ENCODE data around the gene CDC45. TPM values are rescaled to one million over a fixed set of nuclear protein-coding genes. Genes with fewer than 3 reads are reported as not detected.

CDC45 gene
- total RNA-seq, 2 experiments from 2014 or later: 94.8 to 104 TPM

DNA sequence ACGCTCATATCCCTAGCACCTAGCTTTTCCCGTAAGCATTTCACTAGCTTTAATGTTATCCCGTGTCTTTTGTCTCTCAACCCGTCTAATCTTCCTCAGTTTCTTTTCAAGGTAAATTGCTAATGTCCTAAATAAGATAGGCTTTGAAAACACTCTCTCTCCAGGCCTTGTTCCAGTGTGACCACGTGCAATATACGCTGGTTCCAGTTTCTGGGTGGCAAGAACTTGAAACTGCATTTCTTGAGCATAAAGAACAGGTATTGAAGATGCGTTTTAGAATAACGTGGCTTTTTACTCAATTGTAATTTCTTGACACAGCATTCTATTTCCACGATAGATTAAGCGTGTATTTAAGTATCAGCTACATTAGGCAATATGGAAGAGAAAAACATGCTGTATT lies 1.1 kb downstream of the CDC45 start:
- peaks cover 28% of the 10 kb centered on the region for H3K36me3 Mint-ChIP-seq
- CTCF ChIA-PET: interaction anchor here (1.5 kb wide), 1 partner anchor 337 kb away, joined by 6 read pairs; the partner anchor contains the start of gene ESS2
- DNase-seq: no peak
- H3K27ac Mint-ChIP-seq: peak overlapping the region; percentile 98
- H3K4me3 Mint-ChIP-seq: peak overlapping the region; percentile 99
- peaks cover 41% of the 10 kb centered on the region for H3K4me1 Mint-ChIP-seq
- H3K9me3 Mint-ChIP-seq (ENCODE audit: low read depth): no peaks in the 10 kb centered on the region
- no peak for ATAC-seq
- H3K27me3 Mint-ChIP-seq: no peaks in the 10 kb centered on the region

DNA sequence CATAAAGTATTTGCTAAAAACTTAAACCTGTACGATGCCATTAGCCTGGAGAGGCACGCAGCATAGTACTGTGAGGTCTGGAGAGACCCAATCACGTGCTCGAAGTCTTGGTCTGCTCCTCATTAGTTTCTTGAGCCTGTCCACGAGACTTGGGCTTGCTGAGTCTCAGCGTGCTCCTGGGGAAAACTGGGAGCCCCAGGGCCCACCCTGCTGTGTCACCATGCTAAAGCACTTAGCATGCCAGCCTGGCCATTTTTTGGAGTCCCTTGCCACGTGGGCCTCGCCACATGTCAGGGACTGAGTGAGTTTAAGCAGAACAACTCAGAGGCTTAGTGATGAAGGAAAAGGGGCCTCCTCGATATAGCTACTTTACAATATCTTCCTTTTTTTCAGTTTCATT lies 2.6 kb downstream of the CDC45 start:
- no peaks in the 10 kb centered on the region for H3K27me3 Mint-ChIP-seq
- DNase-seq (no peak), ATAC-seq (no peak)
- no peak overlapping the region for H3K4me3 Mint-ChIP-seq
- H3K36me3 Mint-ChIP-seq: peaks cover 33% of the 10 kb centered on the region
- peaks cover 30% of the 10 kb centered on the region for H3K4me1 Mint-ChIP-seq
- CTCF ChIA-PET: no interaction called here
- H3K27ac Mint-ChIP-seq: no peak overlapping the region
- no peaks in the 10 kb centered on the region for H3K9me3 Mint-ChIP-seq (ENCODE audit: low read depth)

DNA sequence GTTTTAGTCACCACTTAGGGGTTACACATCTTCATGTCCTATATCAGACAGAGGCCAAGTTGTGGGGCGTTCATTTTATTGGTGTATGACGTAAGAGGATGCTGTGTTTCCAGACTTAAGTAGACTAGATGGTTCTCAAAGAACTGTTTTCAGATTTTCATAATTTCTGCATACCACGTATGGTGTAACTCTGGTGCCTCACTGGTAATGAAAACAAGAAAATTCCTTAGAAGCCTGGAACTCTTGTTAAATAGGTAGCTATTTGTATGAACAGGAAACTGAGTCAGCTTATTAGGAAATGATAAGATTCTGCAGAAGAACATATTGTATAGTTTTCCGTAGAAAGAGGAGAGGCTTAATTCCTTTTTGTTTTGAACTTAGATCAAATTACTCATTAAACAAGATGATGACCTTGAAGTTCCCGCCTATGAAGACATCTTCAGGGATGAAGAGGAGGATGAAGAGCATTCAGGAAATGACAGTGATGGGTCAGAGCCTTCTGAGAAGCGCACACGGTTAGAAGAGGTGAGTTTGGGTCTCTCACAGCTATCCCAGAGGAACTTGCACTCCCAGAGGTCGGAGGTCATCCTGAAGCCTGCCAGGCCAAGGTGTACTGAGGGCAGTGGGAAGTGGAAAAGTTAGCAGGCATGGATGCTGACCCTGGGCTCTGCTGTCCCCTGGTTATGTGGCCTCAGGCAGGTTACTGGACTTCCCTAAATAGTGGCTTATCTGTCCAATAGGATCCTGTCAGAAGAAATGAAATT lies 3.9 kb downstream of the CDC45 start:
- Mint-ChIP-seq H3K4me3 (no peak overlapping the region), H3K36me3 (peaks cover 43% of the 10 kb centered on the region)
- no peak for DNase-seq

GRCh38 chr22:19488285-19488684 lies 8.6 kb downstream of the CDC45 start:
- Mint-ChIP-seq H3K4me3 (no peak overlapping the region), H3K36me3 (peaks cover 56% of the 10 kb centered on the region), H3K27ac (no peak overlapping the region), H3K4me1 (peaks cover 27% of the 10 kb centered on the region), H3K9me3 (ENCODE audit: low read depth) (no peaks in the 10 kb centered on the region), H3K27me3 (no peaks in the 10 kb centered on the region)
- CTCF ChIA-PET: no interaction called here
- ATAC-seq (no peak), DNase-seq (no peak)

More for the DNA sequence above, 3.9 kb downstream of the CDC45 start:
- Mint-ChIP-seq H3K27ac (no peak overlapping the region), H3K4me1 (peaks cover 24% of the 10 kb centered on the region), H3K27me3 (no peaks in the 10 kb centered on the region), H3K9me3 (ENCODE audit: low read depth) (no peaks in the 10 kb centered on the region)
- CTCF ChIA-PET: no interaction called here
- no peak for ATAC-seq

- CTCF ChIA-PET: interaction anchor here (1.7 kb wide), 1 partner anchor 141 kb away, joined by 6 read pairs; no protein-coding TSS in a partner anchor
- Mint-ChIP-seq H3K9me3 (ENCODE audit: low read depth) (no peaks in the 10 kb centered on the region), H3K36me3 (peaks cover 55% of the 10 kb centered on the region), H3K4me3 (no peak overlapping the region), H3K27ac (no peak overlapping the region), H3K27me3 (no peaks in the 10 kb centered on the region), H3K4me1 (peaks cover 23% of the 10 kb centered on the region)
- ATAC-seq (no peak), DNase-seq (no peak)
Measured at GRCh38 chr22:19488884-19489843, 9.4 kb downstream of the CDC45 start.

DNA sequence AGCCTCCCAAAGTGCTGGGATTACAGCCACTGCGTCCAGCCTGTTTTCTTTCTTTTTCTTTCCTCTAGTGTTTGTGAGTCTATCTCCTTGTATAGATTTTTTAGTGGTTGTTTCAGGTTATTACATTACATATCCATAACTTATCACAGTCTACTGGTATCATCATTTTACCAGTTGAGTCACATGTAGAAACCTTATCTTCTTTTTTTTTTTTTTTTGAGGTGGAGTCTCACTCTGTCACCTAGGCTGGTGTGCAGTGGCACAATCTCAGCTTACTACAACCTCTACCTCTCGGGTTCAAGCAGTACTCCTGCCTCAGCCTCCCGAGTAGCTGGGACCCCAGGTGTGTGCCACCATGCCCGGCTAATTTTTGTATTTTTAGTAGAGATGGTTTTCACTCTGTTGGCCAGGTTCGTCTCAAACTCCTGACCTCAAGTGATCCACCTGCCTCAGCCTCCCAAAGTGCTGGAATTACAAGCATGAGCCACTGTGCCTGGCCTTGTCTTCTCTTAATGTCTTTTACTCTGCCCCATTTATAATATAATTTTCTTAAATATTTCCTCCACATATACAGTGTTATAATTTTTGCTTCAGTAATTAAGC lies 11.0 kb downstream of the CDC45 start:
- ATAC-seq (no peak), DNase-seq (no peak)
- H3K4me1 Mint-ChIP-seq: peaks cover 21% of the 10 kb centered on the region
- H3K4me3 Mint-ChIP-seq: no peak overlapping the region
- no peaks in the 10 kb centered on the region for H3K9me3 Mint-ChIP-seq (ENCODE audit: low read depth)
- H3K36me3 Mint-ChIP-seq: peaks cover 51% of the 10 kb centered on the region
- H3K27me3 Mint-ChIP-seq: no peaks in the 10 kb centered on the region
- no peak overlapping the region for H3K27ac Mint-ChIP-seq
- CTCF ChIA-PET: interaction anchor here (1.2 to 1.9 kb wide), 2 partner anchors 13 to 16 kb away, joined by 4 to 5 read pairs; no protein-coding TSS in a partner anchor

GRCh38 chr22:19492504-19493174 lies 12.9 kb downstream of the CDC45 start:
- no peak for DNase-seq
- Mint-ChIP-seq H3K9me3 (ENCODE audit: low read depth) (no peaks in the 10 kb centered on the region), H3K36me3 (peaks cover 56% of the 10 kb centered on the region), H3K4me3 (no peak overlapping the region), H3K27ac (peak overlapping the region; percentile 36), H3K4me1 (peaks cover 21% of the 10 kb centered on the region), H3K27me3 (no peaks in the 10 kb centered on the region)
- CTCF ChIA-PET: interaction anchor here (1.9 kb wide), 1 partner anchor 15 kb away, joined by 5 read pairs; no protein-coding TSS in a partner anchor
- peak; percentile 23 for ATAC-seq

DNA sequence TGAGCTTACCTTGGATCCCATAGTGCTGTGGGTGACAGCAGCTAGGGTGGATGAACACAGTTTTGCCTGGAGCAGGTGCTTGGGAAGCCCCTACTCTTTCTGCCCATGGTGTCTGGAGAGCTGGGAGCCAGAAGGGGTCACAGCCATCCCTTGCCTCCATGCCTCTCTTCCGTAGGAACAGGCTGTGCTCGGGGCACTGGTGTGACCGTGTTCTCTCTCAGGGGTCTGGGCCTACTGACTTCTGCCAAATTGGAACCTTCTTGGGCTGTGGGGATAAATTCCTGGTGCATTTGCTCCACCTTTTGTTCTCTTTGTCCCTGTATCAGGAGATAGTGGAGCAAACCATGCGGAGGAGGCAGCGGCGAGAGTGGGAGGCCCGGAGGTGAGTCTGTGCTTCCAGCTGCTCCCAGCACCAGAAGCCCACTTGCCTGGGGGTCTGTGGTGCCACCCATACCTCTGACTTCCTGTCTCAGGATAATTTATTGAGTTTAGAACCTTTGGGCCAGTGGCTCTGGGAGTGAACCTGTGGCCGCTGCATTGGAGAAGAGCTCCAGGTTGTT lies 14.4 kb downstream of the CDC45 start:
- no peak for DNase-seq
- CTCF ChIA-PET: no interaction called here
- no peak for ATAC-seq
- Mint-ChIP-seq H3K36me3 (peaks cover 46% of the 10 kb centered on the region), H3K27me3 (no peaks in the 10 kb centered on the region), H3K27ac (no peak overlapping the region), H3K4me3 (no peak overlapping the region), H3K4me1 (peaks cover 21% of the 10 kb centered on the region), H3K9me3 (ENCODE audit: low read depth) (no peaks in the 10 kb centered on the region)

DNA sequence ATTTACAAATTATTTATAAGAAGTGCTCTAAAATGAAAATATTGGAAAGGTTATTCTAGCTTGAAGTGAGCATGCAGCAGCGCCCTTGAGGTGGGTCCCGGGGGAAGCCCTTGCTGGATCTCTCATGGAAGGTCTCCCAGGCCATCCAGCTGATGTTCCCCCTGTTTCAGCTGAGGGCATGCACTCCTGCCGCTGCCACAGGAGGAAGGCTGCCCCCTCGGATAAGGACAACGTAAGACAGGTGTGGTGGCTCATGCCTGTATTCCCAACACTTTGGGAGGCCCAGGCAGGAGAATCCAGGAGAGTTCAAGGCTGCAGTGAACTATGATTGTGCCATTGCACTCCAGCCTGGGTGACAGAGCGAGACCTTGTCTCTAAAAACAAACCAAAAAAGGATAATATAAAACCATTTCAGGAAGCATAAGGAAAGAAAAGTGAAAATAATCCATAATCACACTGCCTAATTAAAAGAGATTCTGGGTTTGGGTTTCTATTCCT lies 15.0 kb downstream of the CDC45 start:
- DNase-seq: no peak
- no peaks in the 10 kb centered on the region for H3K27me3 Mint-ChIP-seq
- no peak overlapping the region for H3K4me3 Mint-ChIP-seq
- ATAC-seq: no peak
- no peak overlapping the region for H3K27ac Mint-ChIP-seq
- H3K9me3 Mint-ChIP-seq (ENCODE audit: low read depth): no peaks in the 10 kb centered on the region
- peaks cover 19% of the 10 kb centered on the region for H3K4me1 Mint-ChIP-seq
- H3K36me3 Mint-ChIP-seq: peaks cover 45% of the 10 kb centered on the region
- CTCF ChIA-PET: no interaction called here

- no peak overlapping the region for H3K27ac Mint-ChIP-seq
- DNase-seq (no peak), ATAC-seq (no peak)
- H3K27me3 Mint-ChIP-seq: no peaks in the 10 kb centered on the region
- CTCF ChIA-PET: interaction anchor here (1.3 kb wide), 1 partner anchor 134 kb away, joined by 5 read pairs; no protein-coding TSS in a partner anchor
- H3K4me1 Mint-ChIP-seq: peaks cover 14% of the 10 kb centered on the region
- no peak overlapping the region for H3K4me3 Mint-ChIP-seq
- no peaks in the 10 kb centered on the region for H3K9me3 Mint-ChIP-seq (ENCODE audit: low read depth)
- H3K36me3 Mint-ChIP-seq: peaks cover 39% of the 10 kb centered on the region
Measured at GRCh38 chr22:19495562-19496323, 16.0 kb downstream of the CDC45 start.

GRCh38 chr22:19496324-19496630 lies 16.6 kb downstream of the CDC45 start:
- DNase-seq (no peak), ATAC-seq (no peak)
- H3K9me3 Mint-ChIP-seq (ENCODE audit: low read depth): no peaks in the 10 kb centered on the region
- peaks cover 14% of the 10 kb centered on the region for H3K4me1 Mint-ChIP-seq
- CTCF ChIA-PET: interaction anchor here (1.3 kb wide), 1 partner anchor 134 kb away, joined by 5 read pairs; no protein-coding TSS in a partner anchor
- no peaks in the 10 kb centered on the region for H3K27me3 Mint-ChIP-seq
- peaks cover 39% of the 10 kb centered on the region for H3K36me3 Mint-ChIP-seq
- H3K27ac Mint-ChIP-seq: no peak overlapping the region
- no peak overlapping the region for H3K4me3 Mint-ChIP-seq

DNA sequence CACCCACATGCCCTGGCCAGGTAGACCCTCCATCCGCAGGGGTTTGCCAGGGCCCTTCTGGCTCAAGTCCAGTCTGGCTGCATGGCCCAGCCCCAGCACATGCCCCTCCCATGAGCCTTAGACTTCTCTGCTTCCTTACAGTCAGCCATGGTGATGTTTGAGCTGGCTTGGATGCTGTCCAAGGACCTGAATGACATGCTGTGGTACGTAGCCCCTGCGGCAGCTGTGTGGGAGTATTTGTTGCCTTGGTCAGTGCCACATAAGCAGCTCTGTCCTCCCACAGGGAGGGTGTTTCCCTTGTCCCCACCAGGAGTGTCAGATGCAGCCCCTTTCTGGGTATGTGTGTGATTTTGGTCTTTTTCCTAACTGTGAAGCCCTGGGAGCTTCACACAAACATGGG lies 17.5 kb downstream of the CDC45 start:
- CTCF ChIA-PET: no interaction called here
- no peak for DNase-seq
- H3K9me3 Mint-ChIP-seq (ENCODE audit: low read depth): no peaks in the 10 kb centered on the region
- ATAC-seq: no peak
- H3K27ac Mint-ChIP-seq: no peak overlapping the region
- H3K36me3 Mint-ChIP-seq: peaks cover 31% of the 10 kb centered on the region
- no peak overlapping the region for H3K4me3 Mint-ChIP-seq
- peaks cover 7% of the 10 kb centered on the region for H3K4me1 Mint-ChIP-seq
- no peaks in the 10 kb centered on the region for H3K27me3 Mint-ChIP-seq
